Measurements from ENCODE around the gene KLHL29.
"Not testable (repeated sequence)": the region's sequence is repeated elsewhere in the genome, so short reads cannot be mapped to it uniquely, and the experiment has no call there.

The KLHL29 gene

DNA sequence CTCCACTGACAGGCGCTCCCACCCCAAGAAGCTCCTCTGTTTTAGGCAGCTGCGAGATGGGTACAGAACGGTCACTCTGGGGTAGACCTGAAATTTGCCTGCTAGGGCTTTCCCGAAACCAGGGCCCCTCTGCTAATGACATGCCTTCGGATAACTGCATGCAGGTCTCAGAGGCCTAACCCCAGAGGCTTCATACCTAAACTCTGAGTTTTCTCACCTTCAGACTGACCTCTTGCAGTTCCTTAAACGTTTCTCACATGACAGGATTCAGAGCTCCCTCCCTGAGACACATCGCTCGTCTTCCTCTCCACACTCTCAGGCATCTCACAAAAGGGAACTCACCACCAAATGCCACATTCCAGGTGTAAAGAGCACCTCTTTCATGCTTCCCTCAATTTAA is 11.3 kb upstream of the KLHL29 start:
- no peak for DNase-seq

DNA sequence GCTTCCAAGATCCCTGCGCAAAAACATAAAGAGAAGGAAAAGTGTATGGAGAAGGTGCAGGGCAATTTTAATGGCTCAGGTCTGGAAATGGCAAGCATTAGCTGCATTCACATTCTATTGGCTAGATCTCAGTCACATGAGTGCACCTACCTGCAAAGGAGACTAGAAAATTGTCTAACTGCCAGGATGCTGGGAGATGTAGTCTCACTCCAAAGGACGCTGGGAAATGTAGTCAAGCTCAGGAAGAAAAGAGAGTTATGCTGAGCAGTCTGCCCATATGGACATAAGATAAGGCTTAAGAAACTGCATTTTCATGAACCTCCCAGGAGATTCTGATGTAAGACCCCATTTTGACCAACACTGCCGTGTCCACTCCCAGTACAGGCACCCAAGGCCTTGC is 9.5 kb upstream of the KLHL29 start:
- DNase-seq = no peak

DNA sequence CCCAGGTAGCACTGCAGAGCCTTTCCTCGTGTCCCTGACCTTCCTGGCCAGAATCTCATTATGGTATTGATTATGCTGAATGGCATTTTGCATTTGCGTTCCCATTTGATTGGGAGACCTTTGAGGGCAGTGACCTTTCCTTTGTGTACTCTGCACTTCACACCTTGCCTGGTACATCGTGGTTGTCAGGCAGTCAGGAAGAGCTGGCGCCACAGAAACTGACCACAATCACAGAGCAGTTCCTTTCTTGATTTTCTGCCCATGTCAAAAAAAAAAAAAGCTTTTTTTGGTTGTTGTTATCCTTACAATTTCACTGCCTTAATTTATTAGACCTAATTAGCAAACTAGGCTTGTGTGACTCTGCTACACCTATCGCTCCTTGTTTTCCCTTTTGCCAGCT is 8.9 kb upstream of the KLHL29 start:
- no peak for DNase-seq

DNA sequence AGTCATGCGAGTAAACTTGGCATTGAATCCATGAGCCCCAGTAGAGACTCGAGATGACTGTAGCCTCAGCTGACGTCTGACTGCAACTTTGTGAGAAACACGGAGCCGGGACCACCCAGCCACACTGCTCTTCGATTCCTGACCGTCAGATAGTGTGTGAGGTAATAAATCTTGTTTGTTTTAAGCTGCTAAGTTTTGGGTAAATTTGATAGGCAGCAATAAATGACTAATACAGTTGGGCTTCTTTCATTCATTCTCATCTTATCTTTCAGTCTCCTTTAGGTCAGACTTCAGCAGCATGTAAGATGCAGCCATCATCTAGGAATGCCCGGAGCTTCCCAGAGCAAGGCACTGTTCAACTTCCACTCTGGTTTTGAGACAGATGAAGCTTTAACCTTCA is 8.0 kb upstream of the KLHL29 start:
- no peak for DNase-seq

DNA sequence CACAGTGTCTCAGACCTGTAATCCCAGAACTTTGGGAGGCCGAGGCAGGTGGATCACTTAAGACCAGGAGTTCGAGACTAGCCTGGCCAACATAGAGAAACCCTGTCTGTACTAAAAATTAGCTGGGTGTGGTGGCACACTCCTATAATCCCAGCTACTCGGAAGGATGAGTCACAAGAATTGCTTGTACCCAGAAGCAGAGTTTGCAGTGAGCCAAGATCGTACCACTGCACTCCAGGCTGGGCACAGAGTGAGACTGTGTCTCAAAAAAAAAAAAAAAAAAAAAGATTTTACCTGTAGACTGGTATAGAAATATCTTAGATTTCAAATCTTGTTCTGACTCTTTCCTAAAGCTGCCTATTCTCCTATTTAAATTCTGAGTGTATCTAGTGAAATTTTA is 7.2 kb upstream of the KLHL29 start:
- no peak for DNase-seq

DNA sequence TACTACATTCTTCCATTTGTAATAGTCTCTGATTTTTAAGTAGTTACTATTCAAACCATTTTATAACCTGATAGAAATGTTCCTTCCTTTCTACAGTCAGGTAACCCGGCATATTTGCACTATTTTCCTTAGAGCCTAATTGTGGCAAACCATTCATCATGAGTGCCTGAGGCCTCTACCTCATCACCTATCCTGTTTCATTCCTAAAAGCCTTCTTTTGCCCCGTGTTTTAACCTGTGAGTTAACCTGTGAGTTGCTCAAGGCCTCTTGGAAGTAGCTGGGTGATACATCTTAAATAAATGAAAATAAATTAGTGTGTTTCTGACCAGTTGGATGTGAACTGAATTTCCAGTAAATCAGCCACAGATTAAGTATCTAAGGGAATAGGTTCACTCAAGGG is 6.5 kb upstream of the KLHL29 start:
- DNase-seq = no peak

DNA sequence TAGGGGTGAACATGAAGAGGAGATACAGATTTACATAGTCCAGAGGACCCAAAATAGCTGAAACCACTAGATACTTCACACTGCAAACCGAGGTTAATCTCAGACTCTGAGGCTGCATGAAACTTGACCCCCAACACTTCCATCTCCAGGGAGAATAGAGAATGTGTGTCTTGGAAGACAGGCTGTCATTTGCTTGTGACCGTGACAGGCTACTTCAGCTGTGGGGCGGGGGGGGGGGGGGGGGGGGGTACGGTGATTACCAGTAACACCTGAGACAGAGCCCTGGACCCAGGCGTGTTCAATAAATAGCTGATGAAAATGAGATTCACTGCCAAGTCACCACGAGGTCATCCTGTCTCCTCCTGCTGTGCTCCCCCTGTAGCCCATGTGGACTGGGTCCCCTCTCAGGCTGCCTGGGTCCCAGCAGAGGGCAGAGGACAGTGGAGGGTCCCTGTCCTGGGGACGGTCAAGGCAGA is 5.7 kb upstream of the KLHL29 start:
- no peak for DNase-seq

DNA sequence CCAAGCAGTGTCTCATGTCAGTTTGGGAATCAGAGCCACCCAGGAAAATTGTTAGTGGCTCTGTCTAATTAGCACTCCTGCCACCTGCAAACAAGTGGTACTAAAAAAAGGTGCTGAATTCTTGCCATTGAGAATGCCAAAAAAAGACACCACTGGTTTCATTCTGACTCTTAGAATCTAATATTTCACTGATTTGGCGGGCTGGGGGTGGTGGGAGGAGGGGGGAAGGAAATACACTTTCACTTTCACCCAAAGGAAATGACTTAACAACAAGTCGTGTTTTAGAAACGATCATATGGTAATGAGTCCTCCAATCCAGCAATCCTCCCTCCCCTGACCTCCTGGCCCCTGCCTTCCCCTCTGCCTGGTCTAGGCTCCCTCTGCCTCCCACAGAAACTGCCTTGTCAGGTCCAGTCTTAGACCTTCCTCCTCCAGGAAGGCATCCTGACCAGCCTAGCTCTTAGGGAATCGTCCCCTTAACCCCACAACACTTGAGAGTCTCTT is 4.4 kb upstream of the KLHL29 start:
- DNase-seq = peak; percentile 7 to 42

DNA sequence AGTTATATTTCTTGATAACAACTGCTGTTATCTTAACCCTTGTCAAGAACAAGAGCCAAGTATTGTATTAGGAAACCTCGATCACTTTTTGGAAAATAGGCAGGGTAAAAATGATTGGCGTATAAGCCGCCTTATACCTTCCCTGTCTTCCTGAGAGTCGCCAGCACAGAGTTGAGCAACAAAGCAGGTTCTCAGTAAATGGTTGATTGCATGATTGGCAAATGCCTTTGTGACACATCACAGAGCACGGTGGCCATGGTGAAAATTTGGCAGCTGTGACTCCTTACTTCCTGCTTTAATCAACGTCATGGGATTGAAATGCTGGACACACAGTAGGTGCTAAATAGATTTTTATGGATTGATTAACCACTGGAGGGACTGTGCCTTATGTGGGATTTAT is 3.9 kb upstream of the KLHL29 start:
- DNase-seq = peak; percentile 61 to 69

DNA sequence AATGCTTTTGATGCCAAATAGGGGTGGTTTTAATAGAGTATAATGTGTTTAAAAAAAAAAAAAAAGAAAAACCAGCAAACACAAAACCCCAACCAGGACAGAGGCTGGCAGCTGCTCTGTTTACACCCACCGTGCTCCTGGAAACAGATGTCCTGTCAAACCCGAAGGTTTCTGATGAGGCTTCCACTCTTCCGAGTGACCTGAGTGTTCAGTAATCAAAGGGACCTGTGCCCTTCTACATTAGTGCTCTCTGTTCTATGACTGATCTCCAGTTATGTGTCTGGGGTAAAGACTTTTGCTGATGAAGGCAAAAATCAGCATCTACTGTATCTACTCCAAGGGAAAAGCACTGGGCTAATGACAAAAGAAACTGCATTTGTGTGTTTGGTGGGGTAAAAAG is 3.5 kb upstream of the KLHL29 start:
- DNase-seq = no peak

DNA sequence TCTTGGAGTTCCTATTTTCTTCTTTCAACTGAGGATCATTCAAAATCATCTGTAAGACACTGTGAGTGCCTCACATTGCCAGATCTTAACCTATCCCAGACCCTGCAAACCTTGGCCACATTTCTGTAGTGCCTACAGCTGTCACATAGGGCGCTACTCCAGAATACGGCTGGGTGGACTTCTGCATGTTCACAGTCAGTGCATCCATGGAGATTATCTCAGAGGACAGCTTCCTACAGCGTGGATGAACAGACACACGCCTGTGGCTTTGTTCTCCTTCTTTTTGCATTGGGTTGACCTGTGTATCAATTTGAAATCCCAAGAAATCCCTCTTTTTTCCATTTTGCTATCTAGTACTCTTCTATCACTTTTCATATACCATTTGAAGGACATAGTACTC is 1.9 kb upstream of the KLHL29 start:
- DNase-seq = no peak

DNA sequence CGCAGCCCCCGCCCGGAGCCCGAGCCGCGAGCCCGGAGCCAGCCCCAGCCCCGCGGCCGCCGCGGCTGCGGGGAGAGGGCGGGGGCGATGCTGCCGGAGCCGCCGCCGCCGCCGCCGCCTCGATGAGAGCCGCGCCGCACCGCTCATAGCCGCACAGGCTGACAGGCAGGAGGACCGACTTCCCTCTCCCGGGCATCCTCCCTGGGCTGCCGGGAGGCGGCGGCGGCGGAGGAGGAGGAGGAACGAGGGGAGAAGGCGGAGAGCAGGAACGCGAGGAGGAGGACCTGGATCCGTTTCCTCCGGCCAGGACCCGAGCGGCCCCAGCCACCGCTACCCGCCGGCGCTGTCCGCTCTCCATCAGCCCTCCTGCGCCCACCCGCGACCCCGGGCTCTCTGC is 370 bp downstream of the KLHL29 start:
- no peak for DNase-seq

DNA sequence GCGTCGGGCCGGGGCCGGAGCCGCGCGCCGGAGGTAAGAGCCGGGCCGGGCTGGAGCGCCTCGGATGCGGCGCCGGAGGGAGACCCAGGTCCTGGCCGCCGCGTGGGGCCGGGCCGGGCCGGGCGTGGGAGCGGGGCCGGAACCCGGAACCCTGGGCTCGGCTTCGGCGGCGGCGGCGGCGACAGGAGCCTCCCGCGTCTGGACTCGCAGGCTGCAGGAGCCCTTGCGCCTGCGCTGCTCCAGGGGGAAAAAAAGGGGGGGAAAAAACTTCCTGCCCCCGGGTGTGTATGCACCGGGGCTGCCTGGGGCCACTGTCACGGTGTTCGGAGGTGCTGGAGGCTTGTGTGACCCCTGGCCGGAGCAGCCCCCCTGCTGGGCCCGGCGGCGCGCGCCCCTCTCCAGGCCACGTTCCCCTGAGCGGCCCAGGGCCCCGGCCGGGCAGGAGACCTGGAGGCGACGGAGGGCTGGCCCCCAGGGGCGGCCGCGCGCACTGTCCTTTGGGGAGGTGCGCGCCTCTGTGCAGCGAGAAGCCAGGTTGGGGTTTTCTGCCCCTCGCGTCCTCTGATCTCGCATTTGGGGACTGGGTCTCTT is 864 bp downstream of the KLHL29 start:
- DNase-seq = no peak

DNA sequence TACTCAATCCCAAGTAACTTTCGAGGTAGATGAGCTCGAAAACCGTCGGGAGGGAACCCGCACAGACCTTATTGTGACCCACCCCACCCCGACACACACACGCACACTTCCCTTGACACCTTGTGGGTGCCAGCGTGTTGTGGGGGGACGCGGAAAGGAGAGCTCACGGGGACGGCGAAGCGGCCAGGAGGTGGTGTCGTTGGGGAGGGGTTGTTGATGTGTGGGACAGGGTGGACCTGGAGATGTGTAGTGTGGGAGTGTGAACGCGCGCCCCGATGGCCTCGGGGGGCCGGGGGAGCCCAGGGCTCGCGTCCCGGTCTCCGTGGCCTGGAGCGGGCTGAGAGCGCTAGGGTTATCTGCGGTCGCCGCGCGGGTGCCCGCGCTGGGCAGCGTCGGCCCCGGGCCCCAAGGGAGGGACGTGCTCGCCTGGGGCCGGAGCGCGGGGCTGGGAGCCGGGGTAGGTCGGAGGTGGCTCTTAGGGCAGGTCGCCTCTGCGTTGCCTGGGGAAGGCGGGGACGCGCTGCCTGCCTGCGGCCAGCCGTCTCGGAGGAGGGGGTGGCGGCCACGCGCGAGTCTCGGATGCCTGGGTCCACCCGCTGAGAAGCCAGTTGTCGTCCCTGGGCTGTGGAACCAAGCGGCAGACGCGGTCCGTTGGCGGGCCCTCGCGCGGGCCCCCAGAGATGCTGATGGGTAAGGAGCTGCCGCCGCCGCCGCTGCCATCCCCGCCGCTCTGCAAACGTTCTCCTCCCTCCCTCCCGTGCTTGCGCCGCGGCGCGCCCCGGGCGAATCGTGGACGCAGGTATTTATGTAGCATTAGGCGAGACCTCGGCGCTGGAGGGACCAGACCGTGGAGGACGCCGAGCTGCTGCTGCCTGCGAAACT is 1.6 kb downstream of the KLHL29 start:
- no peak for DNase-seq

DNA sequence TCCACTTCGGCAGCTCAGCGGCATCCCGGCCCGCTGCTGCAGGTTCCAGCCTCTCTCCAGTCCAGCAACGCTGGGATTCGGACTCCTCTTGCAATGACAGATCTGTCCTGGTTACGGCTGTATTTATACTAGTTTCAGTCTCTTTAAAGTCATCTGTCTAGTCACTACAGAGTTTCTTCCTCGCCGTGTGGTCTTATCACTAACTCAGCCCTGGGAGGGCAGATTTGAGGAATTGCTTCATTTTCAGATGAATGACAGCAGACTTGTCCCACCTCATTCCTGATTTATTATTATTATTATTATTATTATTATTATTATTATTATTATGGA is 2.2 kb downstream of the KLHL29 start:
- DNase-seq = no peak

DNA sequence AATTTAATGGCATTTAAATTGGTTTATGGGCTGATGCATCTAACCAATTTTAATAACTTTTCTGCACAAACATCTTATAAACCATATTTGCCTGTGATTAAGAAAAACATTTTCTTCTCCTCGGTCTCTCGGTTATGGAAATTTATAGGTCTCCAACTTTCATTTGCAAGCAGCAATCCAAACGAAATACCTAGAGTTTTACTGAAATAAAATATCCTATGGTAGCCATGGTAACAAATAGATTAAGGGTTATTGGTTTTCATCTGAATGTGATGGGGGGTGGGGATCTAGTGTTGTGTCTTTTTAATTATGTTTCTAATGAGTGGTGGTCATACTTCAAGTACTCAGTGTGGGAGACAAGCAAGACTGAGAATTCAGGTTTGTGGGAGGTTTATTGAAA is 2.9 kb downstream of the KLHL29 start:
- DNase-seq = no peak

DNA sequence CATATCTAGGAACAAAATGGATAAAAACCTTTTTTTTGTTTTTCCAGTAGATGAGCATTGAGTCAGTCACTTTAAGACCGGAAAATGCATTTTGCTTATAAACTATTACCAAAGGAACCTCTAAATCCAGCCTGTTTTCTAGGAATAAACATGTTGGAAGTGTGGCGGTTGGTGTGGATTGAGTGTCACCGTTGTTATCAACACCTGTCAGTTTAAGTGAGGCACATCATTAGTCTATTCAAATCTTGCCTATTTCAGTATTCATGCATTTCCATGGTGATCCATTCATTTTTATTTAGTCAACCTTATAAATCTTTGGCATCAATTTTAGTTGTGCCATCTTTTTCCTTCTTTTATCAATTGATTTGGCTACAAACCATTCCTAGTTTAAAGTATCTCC is 3.3 kb downstream of the KLHL29 start:
- no peak for DNase-seq

DNA sequence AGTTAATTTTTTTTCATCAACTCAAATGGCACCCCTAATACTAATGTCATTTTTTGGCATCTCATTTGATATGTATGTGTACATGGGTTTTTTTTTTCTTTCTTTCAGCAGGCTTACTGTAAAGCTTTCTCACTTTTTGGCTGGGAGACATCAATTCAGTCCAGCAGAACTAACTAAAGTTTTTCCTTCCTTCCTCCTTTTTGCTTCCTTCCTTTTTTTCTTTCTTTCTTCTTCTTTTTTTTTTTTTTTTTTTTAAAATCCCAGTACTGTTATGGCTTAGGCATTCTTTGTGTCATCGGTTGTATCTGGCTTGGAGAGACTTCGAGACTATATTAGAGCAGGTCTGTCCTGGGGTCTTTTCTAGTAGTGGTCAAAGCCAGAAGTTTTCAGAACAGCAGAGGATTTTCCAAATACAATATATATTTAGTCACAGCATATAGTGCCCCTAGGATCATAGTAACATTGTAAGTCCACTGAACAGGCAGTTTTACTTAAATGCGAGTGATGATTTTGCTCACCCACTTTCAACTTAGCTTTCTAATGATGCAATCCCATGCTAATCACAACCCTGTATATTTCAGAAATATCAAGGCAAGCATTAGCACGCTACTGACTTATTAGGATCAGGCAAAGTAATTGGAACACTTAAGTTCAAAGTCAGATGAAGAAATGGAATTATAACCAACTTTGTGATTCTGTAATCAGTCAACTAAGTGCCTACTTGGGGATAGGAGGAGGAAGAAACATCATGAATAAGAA is 4.0 kb downstream of the KLHL29 start:
- no peak for DNase-seq

DNA sequence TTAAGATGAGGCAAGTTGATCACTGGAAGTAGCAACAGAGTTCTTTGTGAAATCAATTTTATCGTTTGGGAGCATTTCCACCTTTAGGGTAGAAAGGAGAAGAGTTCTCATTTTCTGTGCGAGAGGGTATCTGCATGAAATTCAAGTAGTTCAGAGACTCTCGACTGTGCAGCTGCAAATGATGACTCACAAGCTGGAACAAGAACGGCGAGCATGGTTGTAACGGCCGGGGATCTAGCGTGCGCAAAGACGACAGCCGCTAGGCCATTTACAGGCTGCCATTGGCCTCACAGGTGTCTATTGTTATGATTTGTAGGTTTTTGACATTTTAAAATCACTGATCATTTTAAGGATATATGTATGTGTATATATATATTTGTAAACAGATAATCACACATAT is 5.2 kb downstream of the KLHL29 start:
- no peak for DNase-seq

DNA sequence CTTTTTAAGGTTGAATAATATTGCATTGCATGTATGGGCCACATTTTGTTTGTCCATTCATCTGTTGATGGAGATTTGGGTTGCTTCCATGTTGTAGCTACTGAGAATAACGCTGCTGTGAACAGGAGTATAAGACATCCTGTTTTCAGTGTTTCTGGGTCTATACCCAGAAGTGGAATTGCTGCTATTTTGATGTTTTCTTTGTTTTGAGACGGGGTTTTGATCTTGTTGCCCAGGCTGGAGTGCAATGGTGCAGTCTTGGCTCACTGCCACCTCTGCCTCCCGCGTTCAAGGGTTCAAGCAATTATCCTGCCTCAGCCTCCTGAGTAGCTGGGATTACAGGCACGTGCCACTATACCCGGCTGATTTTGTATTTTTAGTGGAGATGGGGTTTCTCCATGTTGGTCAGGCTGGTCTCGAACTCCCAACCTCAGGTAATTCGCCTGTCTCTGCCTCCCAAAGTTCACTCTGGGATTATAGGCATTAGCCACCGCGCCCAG is 6.3 kb downstream of the KLHL29 start:
- DNase-seq = not testable (repeated sequence)

DNA sequence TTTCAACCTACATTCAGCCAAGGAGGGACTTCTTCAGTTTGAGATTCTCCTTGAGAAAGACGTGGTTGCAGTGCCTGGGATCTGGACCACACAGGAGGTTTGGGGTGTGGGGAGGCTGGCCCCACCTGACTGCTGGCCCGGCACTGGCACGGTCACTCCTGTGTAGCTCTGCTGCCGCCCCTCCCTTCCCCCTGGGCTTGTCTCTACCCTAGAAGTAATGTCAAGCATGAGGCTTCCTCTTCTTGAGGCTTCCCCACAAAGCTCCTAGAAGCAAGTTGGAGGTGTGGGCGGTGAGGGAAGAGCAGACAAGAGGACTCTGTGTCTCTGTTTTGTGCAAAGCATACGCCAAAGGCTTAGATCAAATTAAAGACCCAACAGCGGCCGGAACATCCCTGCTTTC is 8.7 kb downstream of the KLHL29 start:
- no peak for DNase-seq

DNA sequence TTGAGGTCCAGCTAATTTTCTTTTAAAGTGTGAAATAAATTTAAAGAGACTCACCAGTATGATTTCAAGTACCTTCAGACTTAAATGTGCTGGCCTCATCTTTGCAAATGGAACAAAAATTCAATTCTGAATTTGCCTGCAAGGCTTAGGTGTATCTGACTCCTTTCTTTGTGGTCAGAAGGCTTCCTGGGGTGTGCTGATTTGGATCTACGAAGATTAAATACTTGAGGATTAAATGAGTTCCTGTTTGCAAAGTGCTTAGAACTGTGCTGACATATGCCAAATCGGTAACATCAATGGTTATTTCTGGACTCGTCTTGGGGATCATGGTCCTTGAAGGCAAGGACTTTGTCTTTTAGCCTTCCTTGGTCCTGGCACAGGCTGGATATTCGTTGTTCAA is 9.7 kb downstream of the KLHL29 start:
- DNase-seq = no peak

DNA sequence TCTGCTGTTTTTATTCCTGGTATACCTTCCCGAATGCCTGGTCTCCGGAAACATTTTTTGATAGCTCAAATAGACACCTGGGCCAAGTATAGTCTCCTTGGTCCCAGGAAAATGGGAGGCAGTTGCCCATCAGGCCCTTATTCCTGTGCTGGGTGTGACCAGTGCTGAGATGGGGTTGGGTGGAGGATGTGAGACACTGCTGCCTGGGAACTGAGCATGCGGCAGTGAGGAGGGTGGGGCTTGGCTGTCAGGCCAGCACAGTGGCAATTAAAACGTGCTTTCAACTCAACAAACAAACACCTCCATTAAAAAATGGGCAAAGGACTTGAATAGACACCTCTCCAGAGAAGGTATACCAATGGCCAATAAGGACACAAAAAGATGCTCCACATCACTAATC is 12.5 kb downstream of the KLHL29 start:
- DNase-seq = no peak
